HepG2 (cell line): Measurements from ENCODE around the gene COG5. TPM values are rescaled to one million over a fixed set of nuclear protein-coding genes. Genes with fewer than 3 reads are reported as not detected.
A peak's percentile ranks its signal among the peaks of the same experiment; 100 is the strongest.

Source experiments
- CBFB ChIP-seq: sonication (generic); formaldehyde crosslinking; IDR thresholded peaks from 2 replicates; pipeline ENCODE4 v1.4.0; 2020; ENCODE audit warnings: missing genetic modification reagents
- MEIS1 ChIP-seq: sonication (generic); formaldehyde crosslinking; IDR thresholded peaks from 2 replicates; pipeline ENCODE4 v1.9.0; 2021; ENCODE audit warnings: mild to moderate bottlenecking, missing genetic modification reagents, moderate library complexity, borderline replicate concordance
- NR2F1 ChIP-seq, 2 experiments: fragments of 450-650 bp in 1 of 2; formaldehyde crosslinking in 1 of 2; IDR thresholded peaks; 2 replicates each; pipeline versions ENCODE4 v1.5.0 to v1.6.1; 2016 to 2020; ENCODE audit warnings: mild to moderate bottlenecking in 1 of 2, missing compliant biosample characterization in 1 of 2, missing genetic modification reagents in 1 of 2, moderate library complexity in 1 of 2
- RORA ChIP-seq: sonication (generic); formaldehyde crosslinking; IDR thresholded peaks from 2 replicates; pipeline ENCODE4 v1.5.0; 2020; ENCODE audit warnings: mild to moderate bottlenecking, missing genetic modification reagents, moderate library complexity
- ZNF160 ChIP-seq: sonication (generic); formaldehyde crosslinking; IDR thresholded peaks from 2 replicates; pipeline ENCODE4 v1.8.0; 2022; ENCODE audit warnings: mild to moderate bottlenecking, inconsistent platforms, missing genetic modification reagents
- ZNF235 ChIP-seq: sonication (generic); formaldehyde crosslinking; IDR thresholded peaks from 2 replicates; pipeline ENCODE4 v1.8.1; 2023; ENCODE audit warnings: mild to moderate bottlenecking, missing genetic modification reagents, borderline replicate concordance
- ZNF619 ChIP-seq: sonication (generic); formaldehyde crosslinking; IDR thresholded peaks from 2 replicates; pipeline ENCODE4 v1.4.0; 2020; ENCODE audit warnings: mild to moderate bottlenecking, missing genetic modification reagents
- ZNF775 ChIP-seq: sonication (generic); formaldehyde crosslinking; IDR thresholded peaks from 2 replicates; pipeline ENCODE4 v1.4.0; 2020; ENCODE audit warnings: missing genetic modification reagents, mild to moderate bottlenecking, moderate library complexity, borderline replicate concordance
- polyA plus RNA-seq, 8 experiments: library from polyadenylated mRNA; depleted of rRNA in 3 of 8; stranded (reverse) in 7 of 8; unstranded in 1 of 8; fragments of >200 nt; fragmentation: Illumina TruSeq in 4 of 8; extraction: Trizol in 4 of 8; gene quantifications; 2 replicates each; pipeline versions ENCODE4 v1.2.1 to v1.2.3, GENCODE V29; 2011 to 2016; ENCODE audit warnings: low read depth in 4 of 8, missing spikeins in 1 of 8, mixed read lengths in 1 of 8; ENCODE audit not compliant: insufficient read depth in 1 of 8
- total RNA-seq, 5 experiments: library from RNA; depleted of rRNA; stranded (reverse); fragments of >200 nt; fragmentation: Illumina TruSeq; extraction: Trizol; gene quantifications; 2 replicates each; pipeline ENCODE4 v1.2.3, GENCODE V29; 2016; ENCODE audit warnings: low read depth in 1 of 5
- TF ChIP-seq, protein P1 (sequence below): sonication (generic); formaldehyde crosslinking; IDR thresholded peaks from 2 replicates; pipeline ENCODE4 v1.8.0; 2022; ENCODE audit warnings: mild to moderate bottlenecking, missing genetic modification reagents; ENCODE audit not compliant: insufficient replicate concordance
- TF ChIP-seq, protein P2 (sequence below): sonication (generic); formaldehyde crosslinking; IDR thresholded peaks from 2 replicates; pipeline ENCODE4 v1.4.0; 2020; ENCODE audit warnings: missing genetic modification reagents
- TF ChIP-seq, protein P3 (sequence below): sonication (generic); formaldehyde crosslinking; IDR thresholded peaks from 2 replicates; pipeline ENCODE4 v1.4.0; 2020; ENCODE audit warnings: mild to moderate bottlenecking, missing genetic modification reagents
- TF ChIP-seq, protein P4 (sequence below): sonication (generic); formaldehyde crosslinking; IDR thresholded peaks from 2 replicates; pipeline ENCODE4 v1.9.0; 2022; ENCODE audit warnings: missing genetic modification reagents, mild to moderate bottlenecking, borderline replicate concordance

The COG5 gene
- total and polyA plus RNA-seq, 2 of the 13 experiments (the other 11 are each of a cell fraction or from before 2014, with no cell fraction given): 20.4 to 31.3 TPM

DNA sequence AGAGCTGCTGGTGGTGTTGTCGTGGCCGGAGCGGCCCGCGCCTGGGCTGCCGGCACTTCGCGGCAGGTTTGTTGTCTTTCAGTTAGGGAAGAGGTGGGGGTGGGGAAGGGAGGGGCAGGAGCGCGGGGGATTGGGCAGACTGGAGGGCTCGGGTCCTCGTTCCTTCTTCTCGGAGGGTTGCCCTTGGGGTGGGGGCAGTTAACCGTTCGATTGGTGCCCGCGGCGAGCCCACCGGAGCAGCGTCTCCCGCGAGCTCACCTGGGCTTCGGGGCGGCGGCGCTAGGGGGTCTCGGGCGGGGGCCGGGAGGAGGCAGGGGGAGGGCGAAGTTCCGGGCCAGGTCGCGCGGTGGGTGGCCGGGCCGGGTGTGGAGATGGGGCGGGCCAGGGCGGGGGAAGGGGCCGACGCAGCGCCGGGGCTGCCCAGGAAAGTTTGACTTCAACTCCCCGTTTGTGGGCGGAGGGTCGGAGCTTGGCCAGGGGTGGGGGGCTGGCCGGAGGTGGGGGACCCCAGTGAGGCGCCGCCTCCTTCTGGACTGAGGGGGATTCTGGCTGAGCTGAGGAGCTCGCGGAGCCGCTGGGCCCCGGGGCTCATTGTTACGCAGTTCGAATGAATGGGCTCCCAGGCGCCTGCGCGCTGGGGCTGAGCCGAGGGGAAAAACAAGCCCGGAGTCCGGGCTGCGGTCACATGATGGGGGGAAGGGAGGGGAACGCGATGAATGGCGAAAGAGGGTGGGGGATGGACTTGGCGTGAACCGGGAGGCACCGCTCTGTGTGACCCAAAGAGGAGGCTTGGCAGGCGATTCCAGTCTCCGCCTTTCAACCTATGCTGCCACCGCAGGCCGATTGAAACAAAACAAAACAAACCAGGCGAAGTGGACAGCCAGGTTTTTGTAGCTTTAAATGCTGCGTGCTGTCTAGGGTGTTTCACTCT lies 394.3 kb downstream of the COG5 start (continued):
- TF ChIP-seq, protein P1, sequence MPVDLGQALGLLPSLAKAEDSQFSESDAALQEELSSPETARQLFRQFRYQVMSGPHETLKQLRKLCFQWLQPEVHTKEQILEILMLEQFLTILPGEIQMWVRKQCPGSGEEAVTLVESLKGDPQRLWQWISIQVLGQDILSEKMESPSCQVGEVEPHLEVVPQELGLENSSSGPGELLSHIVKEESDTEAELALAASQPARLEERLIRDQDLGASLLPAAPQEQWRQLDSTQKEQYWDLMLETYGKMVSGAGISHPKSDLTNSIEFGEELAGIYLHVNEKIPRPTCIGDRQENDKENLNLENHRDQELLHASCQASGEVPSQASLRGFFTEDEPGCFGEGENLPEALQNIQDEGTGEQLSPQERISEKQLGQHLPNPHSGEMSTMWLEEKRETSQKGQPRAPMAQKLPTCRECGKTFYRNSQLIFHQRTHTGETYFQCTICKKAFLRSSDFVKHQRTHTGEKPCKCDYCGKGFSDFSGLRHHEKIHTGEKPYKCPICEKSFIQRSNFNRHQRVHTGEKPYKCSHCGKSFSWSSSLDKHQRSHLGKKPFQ (CRISPR knock-in tag): peak; percentile 38
- TF ChIP-seq ZNF775: no peak
- no peak for TF ChIP-seq MEIS1
- no peak for TF ChIP-seq RORA (CRISPR knock-in tag)
- TF ChIP-seq, protein P2, sequence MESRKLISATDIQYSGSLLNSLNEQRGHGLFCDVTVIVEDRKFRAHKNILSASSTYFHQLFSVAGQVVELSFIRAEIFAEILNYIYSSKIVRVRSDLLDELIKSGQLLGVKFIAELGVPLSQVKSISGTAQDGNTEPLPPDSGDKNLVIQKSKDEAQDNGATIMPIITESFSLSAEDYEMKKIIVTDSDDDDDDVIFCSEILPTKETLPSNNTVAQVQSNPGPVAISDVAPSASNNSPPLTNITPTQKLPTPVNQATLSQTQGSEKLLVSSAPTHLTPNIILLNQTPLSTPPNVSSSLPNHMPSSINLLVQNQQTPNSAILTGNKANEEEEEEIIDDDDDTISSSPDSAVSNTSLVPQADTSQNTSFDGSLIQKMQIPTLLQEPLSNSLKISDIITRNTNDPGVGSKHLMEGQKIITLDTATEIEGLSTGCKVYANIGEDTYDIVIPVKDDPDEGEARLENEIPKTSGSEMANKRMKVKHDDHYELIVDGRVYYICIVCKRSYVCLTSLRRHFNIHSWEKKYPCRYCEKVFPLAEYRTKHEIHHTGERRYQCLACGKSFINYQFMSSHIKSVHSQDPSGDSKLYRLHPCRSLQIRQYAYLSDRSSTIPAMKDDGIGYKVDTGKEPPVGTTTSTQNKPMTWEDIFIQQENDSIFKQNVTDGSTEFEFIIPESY (CRISPR knock-in tag): 0 out of 2 replicates have a peak, but pooled peaks have one; percentile 42
- TF ChIP-seq ZNF619 (CRISPR knock-in tag): no peak
- peak; percentile 76 for TF ChIP-seq CBFB (CRISPR knock-in tag)
- TF ChIP-seq NR2F1 (CRISPR knock-in tag; IDR thresholded peaks at IDR 0.05): no peak
- no peak for TF ChIP-seq ZNF160 (CRISPR knock-in tag)
- TF ChIP-seq, protein P3, sequence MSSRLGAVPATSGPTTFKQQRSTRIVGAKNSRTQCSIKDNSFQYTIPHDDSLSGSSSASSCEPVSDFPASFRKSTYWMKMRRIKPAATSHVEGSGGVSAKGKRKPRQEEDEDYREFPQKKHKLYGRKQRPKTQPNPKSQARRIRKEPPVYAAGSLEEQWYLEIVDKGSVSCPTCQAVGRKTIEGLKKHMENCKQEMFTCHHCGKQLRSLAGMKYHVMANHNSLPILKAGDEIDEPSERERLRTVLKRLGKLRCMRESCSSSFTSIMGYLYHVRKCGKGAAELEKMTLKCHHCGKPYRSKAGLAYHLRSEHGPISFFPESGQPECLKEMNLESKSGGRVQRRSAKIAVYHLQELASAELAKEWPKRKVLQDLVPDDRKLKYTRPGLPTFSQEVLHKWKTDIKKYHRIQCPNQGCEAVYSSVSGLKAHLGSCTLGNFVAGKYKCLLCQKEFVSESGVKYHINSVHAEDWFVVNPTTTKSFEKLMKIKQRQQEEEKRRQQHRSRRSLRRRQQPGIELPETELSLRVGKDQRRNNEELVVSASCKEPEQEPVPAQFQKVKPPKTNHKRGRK (CRISPR knock-in tag): no peak
- TF ChIP-seq, protein P4, sequence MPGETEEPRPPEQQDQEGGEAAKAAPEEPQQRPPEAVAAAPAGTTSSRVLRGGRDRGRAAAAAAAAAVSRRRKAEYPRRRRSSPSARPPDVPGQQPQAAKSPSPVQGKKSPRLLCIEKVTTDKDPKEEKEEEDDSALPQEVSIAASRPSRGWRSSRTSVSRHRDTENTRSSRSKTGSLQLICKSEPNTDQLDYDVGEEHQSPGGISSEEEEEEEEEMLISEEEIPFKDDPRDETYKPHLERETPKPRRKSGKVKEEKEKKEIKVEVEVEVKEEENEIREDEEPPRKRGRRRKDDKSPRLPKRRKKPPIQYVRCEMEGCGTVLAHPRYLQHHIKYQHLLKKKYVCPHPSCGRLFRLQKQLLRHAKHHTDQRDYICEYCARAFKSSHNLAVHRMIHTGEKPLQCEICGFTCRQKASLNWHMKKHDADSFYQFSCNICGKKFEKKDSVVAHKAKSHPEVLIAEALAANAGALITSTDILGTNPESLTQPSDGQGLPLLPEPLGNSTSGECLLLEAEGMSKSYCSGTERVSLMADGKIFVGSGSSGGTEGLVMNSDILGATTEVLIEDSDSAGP (CRISPR knock-in tag): peak; percentile 68
- TF ChIP-seq ZNF235 (CRISPR knock-in tag): no peak
